Stimulated activated CD4-positive, alpha-beta T cell treated with anti-CD3 and anti-CD28 coated beads, Interleukin-15, amount 100 ng/mL, for 24 hours (primary cell): ENCODE results near the gene PRR12.
A peak's percentile ranks its signal among the peaks of the same experiment; 100 is the strongest.
"Not testable (repeated sequence)": the region's sequence is repeated elsewhere in the genome, so short reads cannot be mapped to it uniquely, and the experiment has no call there.

Experiments
- DNase-seq: peaks from one replicate; pipeline ENCODE4 v3.0.0-alpha.2; 2020

PRR12 gene

GRCh38 chr19:49624967-49625910 is 34.3 kb downstream of the PRR12 start:
- DNase-seq = no peak

- no peak for DNase-seq
Observed at GRCh38 chr19:49626226-49626625, 35.2 kb downstream of the PRR12 start.

- no peak for DNase-seq
Observed at GRCh38 chr19:49629659-49630058, 38.7 kb downstream of the PRR12 start.

DNA sequence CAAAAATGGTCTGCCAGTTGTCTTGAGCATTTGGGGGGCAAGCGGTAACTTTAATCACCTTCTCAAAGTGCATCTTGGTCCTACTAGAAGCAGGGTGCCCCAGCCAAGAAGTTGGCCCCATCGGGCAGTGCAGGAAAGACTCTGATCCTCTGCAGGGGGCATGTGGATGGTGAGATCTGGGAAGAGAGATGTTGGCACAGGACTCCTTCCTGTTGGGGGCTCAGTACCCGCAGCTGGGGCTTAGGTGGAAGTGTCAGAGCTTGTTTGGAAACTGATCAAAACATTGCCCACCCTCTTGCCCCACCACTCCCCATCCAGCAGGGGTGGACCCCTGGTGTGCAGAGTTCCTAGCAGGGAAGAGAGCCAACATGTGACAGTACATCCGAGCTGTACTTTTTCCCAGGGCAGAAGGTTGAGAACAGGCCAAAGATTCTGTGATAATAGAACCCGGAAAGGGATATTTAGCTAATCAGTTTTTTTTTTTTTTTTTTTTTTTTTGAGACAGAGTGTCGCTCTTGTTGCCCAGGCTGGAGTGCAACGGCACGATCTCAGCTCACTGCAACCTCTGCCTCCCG is 40.1 kb downstream of the PRR12 start:
- no peak for DNase-seq

- DNase-seq = no peak
Observed at GRCh38 chr19:49631610-49632192, 40.7 kb downstream of the PRR12 start.

GRCh38 chr19:49632576-49632975 is 41.6 kb downstream of the PRR12 start:
- DNase-seq = no peak

- DNase-seq = not testable (repeated sequence)
Observed at GRCh38 chr19:49633273-49633672, 42.3 kb downstream of the PRR12 start.

DNA sequence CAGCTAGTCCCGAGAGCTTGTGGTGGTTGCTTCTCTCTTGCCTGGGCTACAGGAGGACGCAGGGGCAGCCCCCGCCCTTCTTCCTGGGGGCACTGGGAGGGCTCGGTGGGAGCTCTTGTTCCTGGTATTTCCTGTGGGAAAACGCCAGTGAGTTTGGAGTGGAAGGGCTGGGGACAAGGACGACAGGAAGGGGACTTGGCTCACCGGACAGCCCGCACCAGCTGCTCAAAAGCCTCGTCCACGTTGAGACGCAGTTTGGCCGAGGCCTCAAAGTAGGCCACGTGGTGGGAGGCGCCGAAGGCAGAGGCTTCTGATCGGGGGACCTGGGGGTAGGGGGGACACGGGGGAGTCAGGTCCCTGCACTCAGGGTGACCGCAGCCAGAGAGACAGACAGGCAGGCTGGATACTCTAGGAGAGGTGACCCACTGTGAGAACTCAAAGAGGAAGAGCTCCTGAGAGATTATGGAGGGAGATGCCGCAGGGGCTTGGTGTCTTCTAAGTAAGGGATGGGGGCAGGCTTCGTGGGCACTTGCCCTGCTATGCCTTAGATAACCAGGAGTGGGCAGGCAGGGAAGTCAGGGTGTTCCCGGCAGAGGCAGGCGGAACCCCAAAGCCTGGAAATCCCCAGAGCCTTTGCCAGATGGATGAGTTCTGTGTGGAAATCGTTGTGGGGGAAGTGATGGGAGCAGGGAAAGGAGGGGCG is 44.7 kb downstream of the PRR12 start:
- no peak for DNase-seq

DNA sequence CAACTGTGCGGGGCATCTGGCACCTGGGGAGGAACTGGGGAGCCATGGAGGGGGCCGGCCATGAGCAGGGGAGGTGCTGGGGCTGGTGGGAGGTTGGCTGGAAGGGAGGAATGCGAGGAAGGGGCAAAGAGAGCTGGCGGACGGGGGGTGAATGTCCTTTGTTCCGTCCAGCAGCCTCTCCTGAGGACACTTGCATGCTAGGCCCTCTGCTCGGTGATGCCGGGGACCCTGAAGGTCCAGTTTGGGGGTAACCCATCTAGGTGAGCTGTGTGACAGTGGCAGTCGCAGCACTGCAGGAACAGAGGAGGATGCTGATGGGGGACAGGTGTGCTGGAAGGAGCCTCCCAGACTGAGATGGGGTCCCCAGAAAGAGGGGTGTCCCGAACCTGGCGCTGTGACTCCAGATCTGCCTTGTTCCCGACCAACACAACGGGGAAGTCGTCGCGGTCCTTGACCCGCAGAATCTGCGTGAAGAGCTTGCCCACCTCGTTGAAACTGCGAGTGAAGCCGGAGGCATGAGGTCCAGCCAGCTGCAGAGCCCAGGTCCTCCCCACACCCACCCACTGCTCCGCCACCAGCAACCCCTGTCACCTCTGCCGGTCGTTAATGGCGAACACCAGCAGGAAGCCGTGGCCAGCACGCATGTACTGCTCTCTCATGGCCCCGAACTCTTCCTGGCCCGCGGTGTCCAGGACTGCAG is 45.4 kb downstream of the PRR12 start:
- no peak for DNase-seq

DNA sequence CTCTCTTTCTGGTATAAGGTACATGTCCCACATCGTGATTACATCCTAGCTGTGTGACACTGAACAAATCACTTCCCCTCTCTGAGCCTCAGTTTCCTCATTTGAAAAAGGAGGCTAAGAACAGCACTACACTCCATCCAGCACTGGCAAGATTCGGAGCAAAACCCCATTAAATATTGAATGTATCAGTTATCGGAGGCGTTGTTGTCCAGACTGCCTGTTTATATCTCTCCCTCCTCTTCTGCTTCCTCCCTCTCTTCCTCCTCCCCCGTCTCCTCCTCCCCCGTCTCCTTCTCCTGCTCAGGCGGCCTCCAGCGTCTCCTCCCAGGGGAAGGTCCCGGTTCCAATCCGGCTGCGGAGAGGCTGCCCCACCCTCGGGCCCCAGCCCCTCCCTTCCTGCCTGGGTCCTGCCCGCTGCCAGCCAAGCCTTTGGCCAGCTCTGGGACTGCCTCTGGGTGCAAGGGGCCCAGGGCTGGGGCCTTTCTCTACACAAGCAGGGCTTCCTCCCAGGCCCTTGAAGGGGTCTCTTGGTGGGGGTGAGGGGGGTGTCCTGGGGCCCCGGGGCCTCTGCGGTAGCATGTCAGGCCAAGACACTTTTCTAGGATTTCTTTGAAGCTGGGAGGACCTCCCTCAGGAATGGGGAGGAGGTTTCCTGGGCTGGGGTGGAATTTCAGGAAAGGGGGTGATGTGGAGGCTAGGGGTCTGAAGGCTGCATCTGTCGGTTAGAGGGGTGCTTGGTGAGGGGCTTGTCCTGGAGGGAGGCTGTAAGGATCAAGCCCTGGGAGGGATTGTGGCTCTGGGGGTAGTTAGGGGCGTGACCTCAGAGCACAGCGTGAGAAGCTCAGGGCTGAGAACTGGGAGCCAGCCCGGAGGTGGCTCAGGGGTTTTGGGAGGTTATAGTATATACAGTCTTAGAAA is 47.1 kb downstream of the PRR12 start:
- no peak for DNase-seq

GRCh38 chr19:49639401-49640112 is 48.6 kb downstream of the PRR12 start:
- DNase-seq = no peak

DNA sequence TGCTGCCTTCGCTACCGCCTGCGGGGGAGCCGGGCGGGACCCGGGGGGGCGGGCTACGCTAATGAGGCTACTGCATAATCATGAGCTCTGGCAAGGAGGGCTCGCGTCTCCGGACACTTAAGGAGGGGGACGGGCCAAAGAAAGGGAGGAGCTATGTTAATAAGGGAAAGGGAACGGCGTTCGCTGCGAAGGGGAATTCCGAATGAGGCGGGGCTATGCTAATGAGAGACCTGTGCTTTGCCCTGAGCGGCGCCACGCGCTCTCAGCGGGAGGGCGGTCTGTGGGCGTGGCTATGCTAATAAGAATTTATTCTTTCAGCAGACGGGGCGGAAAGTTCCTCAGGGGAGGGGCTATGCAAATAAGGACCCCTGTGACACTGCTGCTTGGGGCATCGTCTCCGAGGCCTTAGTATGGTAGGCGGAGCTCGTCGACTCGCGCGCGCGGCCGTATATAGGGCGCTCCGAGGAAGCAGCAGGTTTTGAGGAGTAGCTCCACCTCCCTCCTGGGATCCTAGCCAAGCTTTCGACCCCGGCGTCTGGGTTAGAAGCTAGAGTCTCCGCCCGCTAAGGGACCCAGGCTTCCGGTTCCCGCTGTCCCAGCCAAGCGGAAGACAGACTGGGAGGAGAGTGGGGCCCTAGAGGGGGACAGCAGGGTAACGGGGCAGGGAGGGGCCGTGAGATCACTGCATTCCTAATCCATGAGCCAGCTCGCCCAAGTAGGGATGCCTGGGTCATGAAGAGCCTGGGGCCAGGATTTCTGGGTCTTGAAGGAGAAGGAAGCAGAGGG is 49.3 kb downstream of the PRR12 start, which contains the start of gene RRAS:
RRAS (minus strand) TSS at position 31 of the 786 bp plus-strand sequence. CDS start 45 bp downstream, outside the sequence.
- peak; percentile 100 for DNase-seq

DNA sequence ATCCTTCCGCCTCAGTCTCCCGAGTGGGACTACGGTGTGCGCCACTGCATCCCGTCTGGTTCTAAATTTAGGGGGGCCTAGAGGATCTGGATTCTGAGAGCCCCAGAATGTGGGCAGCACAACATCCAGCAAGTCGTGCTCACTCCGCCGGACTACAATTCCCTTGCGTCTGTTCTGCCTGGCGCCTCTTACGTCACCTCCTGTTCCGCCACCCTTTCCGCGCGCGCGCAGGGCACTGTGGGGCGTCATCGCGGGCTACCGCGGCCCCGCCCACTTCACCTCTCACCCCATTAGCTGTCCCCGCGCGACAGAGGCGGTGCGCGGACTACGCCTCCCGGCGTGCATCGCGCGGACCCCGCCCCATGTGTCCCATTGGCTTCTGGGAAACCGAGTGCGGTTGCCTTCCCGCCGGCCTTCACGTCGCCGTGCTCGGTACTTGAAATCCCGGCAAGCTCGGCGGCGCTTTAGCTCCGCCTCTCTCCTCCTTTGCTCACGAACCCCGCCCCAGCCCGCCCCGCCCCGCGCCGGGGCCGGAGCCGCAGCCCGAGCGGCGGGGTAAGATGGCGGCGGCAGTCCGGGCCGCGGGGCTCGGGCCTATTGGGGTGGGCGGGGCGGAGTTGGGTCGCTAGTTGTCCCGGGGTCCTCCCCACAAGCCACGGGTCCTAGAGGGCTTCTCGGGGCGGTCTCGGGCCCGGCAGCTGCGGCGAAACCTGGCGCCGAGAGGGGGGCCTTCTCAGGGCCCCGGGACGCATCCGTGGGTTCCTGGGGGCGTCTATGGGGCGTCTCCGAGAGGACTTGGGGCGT is 50.9 kb downstream of the PRR12 start, which contains the start of gene SCAF1:
SCAF1 (plus strand) TSS at position 522 of the 804 bp plus-strand sequence. CDS start 2,818 bp downstream, outside the sequence.
- DNase-seq = peak; percentile 99

DNA sequence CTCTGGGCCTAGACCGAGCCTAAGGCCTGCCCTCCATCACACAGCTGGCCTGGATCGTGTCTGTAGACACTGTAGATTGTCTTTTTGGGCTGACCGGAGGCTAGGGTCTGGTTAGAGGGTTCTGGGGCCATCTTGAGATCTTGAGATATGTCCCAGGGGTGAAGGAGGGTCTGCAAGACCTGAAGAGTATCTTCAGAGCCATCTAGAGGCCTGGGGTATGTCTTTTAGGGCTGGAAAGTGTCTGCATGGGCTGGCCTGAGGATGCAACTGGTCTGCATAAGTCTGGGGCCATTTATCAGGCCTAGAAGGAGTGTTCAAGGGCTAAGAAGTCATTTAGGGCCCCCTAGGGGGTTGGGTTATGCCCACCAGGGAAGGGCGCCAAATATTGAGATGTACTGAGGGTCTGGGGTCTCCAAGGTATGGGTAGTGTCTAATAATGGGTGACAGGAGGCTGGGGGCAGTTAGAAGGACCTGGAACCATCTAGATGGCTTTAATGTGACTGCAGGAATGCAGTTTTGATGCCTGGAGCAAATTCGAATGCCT is 51.6 kb downstream of the PRR12 start:
- no peak for DNase-seq

DNA sequence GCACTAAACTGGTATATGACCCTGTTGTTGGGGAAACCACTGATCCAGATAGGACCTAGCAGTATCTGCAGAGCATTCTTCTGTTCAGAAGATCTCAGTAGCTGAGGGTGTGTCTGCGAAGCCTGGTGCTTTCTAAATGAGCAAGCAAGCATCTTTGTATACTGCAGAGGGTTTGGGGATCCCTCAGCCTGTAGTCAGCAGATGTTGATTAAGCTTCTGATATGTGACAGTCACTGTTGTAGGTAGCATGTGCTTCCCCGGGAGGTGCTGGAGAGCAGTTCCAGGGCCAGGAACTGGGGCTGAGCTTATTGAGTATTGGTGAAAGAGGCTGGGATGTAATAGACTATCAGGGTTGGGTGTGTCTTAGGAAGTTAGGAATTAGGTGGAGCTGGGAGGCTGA is 52.5 kb downstream of the PRR12 start:
- DNase-seq = peak; percentile 32

GRCh38 chr19:49645592-49645991 is 54.6 kb downstream of the PRR12 start:
- DNase-seq = no peak

GRCh38 chr19:49645995-49646394 is 55.0 kb downstream of the PRR12 start:
- DNase-seq = no peak

GRCh38 chr19:49646586-49646985 is 55.6 kb downstream of the PRR12 start:
- DNase-seq = no peak
